HepG2 (cell line): Measurements from ENCODE around the gene SLC4A2. TPM values are rescaled to one million over a fixed set of nuclear protein-coding genes. Genes with fewer than 3 reads are reported as not detected.

Experiments
- ARNT ChIP-seq: fragments of 450-650 bp; IDR thresholded peaks from 2 replicates; pipeline ENCODE4 v1.6.1; 2017
- ATAD3A ChIP-seq: sonication (generic); formaldehyde crosslinking; IDR thresholded peaks from 2 replicates; pipeline ENCODE4 v1.4.0; 2020; ENCODE audit warnings: missing genetic modification reagents
- ATF4 ChIP-seq, 2 experiments: fragments of 450-650 bp in 1 of 2; sonication (generic) in 1 of 2; formaldehyde crosslinking; IDR thresholded peaks; 2 replicates each; pipeline versions ENCODE4 v1.5.0 to v1.8.0; 2020 to 2022; ENCODE audit warnings: mild to moderate bottlenecking in 1 of 2, missing genetic modification reagents in 1 of 2
- CEBPB ChIP-seq: IDR thresholded peaks from 2 replicates; pipeline ENCODE4 v1.6.1; 2011; ENCODE audit warnings: low read depth, low read length, improper control_type of control experiment, borderline replicate concordance
- DNMT3B ChIP-seq: conservative IDR thresholded peaks from 2 replicates; pipeline ENCODE4 v1.6.1; 2016; ENCODE audit warnings: missing biosample characterization, control low read depth
- FLYWCH1 ChIP-seq: sonication (generic); formaldehyde crosslinking; IDR thresholded peaks from 2 replicates; pipeline ENCODE4 v1.8.1; 2023; ENCODE audit warnings: mild to moderate bottlenecking, missing genetic modification reagents
- KIAA2018 ChIP-seq: sonication (generic); formaldehyde crosslinking; IDR thresholded peaks from 2 replicates; pipeline ENCODE4 v1.5.0; 2020; ENCODE audit warnings: mild to moderate bottlenecking, missing genetic modification reagents, borderline replicate concordance
- NFE2L1 ChIP-seq: sonication (generic); formaldehyde crosslinking; IDR thresholded peaks from 2 replicates; pipeline ENCODE4 v1.4.0; 2020; ENCODE audit warnings: missing genetic modification reagents, mild to moderate bottlenecking, borderline replicate concordance
- PHF21A ChIP-seq: sonication (generic); formaldehyde crosslinking; IDR thresholded peaks from 2 replicates; pipeline ENCODE4 v1.5.0; 2020; ENCODE audit warnings: mild to moderate bottlenecking, missing genetic modification reagents
- PITX1 ChIP-seq: sonication (generic); formaldehyde crosslinking; IDR thresholded peaks from 2 replicates; pipeline ENCODE4 v1.5.1; 2020; ENCODE audit warnings: mild to moderate bottlenecking, missing genetic modification reagents
- RELA ChIP-seq: sonication (generic); formaldehyde crosslinking; IDR thresholded peaks from 2 replicates; pipeline ENCODE4 v1.4.0; 2020; ENCODE audit warnings: missing genetic modification reagents
- SNAPC2 ChIP-seq: sonication (generic); formaldehyde crosslinking; IDR thresholded peaks from 2 replicates; pipeline ENCODE4 v1.8.1; 2022; ENCODE audit warnings: mild to moderate bottlenecking, missing genetic modification reagents
- YY1 ChIP-seq: IDR thresholded peaks from 2 replicates; pipeline ENCODE4 v1.6.1; 2011; ENCODE audit warnings: low read length, low read depth, moderate library complexity, mild to moderate bottlenecking; ENCODE audit not compliant: insufficient read depth, insufficient replicate concordance
- ZBTB38 ChIP-seq: sonication (generic); formaldehyde crosslinking; IDR thresholded peaks from 2 replicates; pipeline ENCODE4 v1.5.1; 2020; ENCODE audit warnings: mild to moderate bottlenecking, missing genetic modification reagents
- ZBTB7B ChIP-seq: sonication (generic); formaldehyde crosslinking; IDR thresholded peaks from 2 replicates; pipeline ENCODE4 v1.4.0; 2020; ENCODE audit warnings: missing genetic modification reagents
- ZFP91 ChIP-seq: sonication (generic); formaldehyde crosslinking; IDR thresholded peaks from 2 replicates; pipeline ENCODE4 v1.9.0; 2022; ENCODE audit warnings: missing genetic modification reagents, mild to moderate bottlenecking, borderline replicate concordance
- ZNF326 ChIP-seq: sonication (generic); formaldehyde crosslinking; IDR thresholded peaks from 2 replicates; pipeline ENCODE4 v1.4.0; 2020; ENCODE audit warnings: missing genetic modification reagents, borderline replicate concordance
- ZNF33A ChIP-seq: sonication (generic); formaldehyde crosslinking; IDR thresholded peaks from 2 replicates; pipeline ENCODE4 v1.5.1; 2020; ENCODE audit warnings: missing genetic modification reagents, mild to moderate bottlenecking, moderate library complexity, borderline replicate concordance
- ZNF547 ChIP-seq: sonication (generic); formaldehyde crosslinking; IDR thresholded peaks from 2 replicates; pipeline ENCODE4 v1.5.1; 2020; ENCODE audit warnings: mild to moderate bottlenecking, missing genetic modification reagents
- ZNF780A ChIP-seq: sonication (generic); formaldehyde crosslinking; IDR thresholded peaks from 2 replicates; pipeline ENCODE4 v1.8.0; 2022; ENCODE audit warnings: mild to moderate bottlenecking, missing genetic modification reagents, moderate library complexity
- polyA plus RNA-seq, 8 experiments: library from polyadenylated mRNA; depleted of rRNA in 3 of 8; stranded (reverse) in 7 of 8; unstranded in 1 of 8; fragments of >200 nt; fragmentation: Illumina TruSeq in 4 of 8; extraction: Trizol in 4 of 8; gene quantifications; 2 replicates each; pipeline versions ENCODE4 v1.2.1 to v1.2.3, GENCODE V29; 2011 to 2016; ENCODE audit warnings: low read depth in 4 of 8, missing spikeins in 1 of 8, mixed read lengths in 1 of 8; ENCODE audit not compliant: insufficient read depth in 1 of 8
- total RNA-seq, 5 experiments: library from RNA; depleted of rRNA; stranded (reverse); fragments of >200 nt; fragmentation: Illumina TruSeq; extraction: Trizol; gene quantifications; 2 replicates each; pipeline ENCODE4 v1.2.3, GENCODE V29; 2016; ENCODE audit warnings: low read depth in 1 of 5

The SLC4A2 gene
- total and polyA plus RNA-seq, 2 of the 13 experiments (the other 11 are each of a cell fraction or from before 2014, with no cell fraction given), result 51.9 to 73.4 TPM

GRCh38 chr7:151010307-151011096 is 48.9 kb upstream of the SLC4A2 start (continued):
- TF ChIP-seq NFE2L1 (no peak), ZFP91 (peak; percentile 94), CEBPB (no peak), ZBTB7B (0 out of 2 replicates have a peak, but pooled peaks have one; percentile 5), ATAD3A (CRISPR knock-in tag) (no peak), YY1 (no peak), ZBTB38 (CRISPR knock-in tag) (no peak), ATF4 (CRISPR knock-in tag; IDR thresholded peaks at IDR 0.05) (no peak), KIAA2018 (CRISPR knock-in tag) (no peak), ZNF547 (0 out of 2 replicates have a peak, but pooled peaks have one; percentile 39), ZNF33A (CRISPR knock-in tag) (no peak), ARNT (no peak), PHF21A (CRISPR knock-in tag) (no peak), PITX1 (CRISPR knock-in tag) (no peak), SNAPC2 (CRISPR knock-in tag) (no peak), DNMT3B (CRISPR knock-in tag) (no peak), ZNF780A (CRISPR knock-in tag) (no peak), FLYWCH1 (CRISPR knock-in tag) (no peak), ZNF326 (CRISPR knock-in tag) (no peak), RELA (no peak)
